Lower lobe of right lung (tissue), 2 donors: ENCODE results near the gene ASL. TPM values are rescaled to one million over a fixed set of nuclear protein-coding genes. Genes with fewer than 3 reads are reported as not detected.

ENCODE experiments used
- ATAC-seq, 2 donors: fragments of 200-7000 bp; cut with Tn5 transposase; one replicate each; pipeline ENCODE4 v1.9.1; 2020 to 2022; ENCODE audit warnings: mild to moderate bottlenecking in 2 of 2, moderate library complexity in 2 of 2
- DNase-seq: peaks from one replicate; pipeline ENCODE4 v3.0.0-alpha.2; 2020
- H3K27ac ChIP-seq: fragments of 200-600 bp; one replicate; pipeline ENCODE4 v1.8.0; 2022
- H3K27me3 ChIP-seq: fragments of 200-600 bp; one replicate; pipeline ENCODE4 v1.8.0; 2022; ENCODE audit warnings: low read depth
- H3K36me3 ChIP-seq: fragments of 200-600 bp; one replicate; pipeline ENCODE4 v1.8.0; 2022; ENCODE audit warnings: mild to moderate bottlenecking
- H3K4me1 ChIP-seq: fragments of 200-600 bp; one replicate; pipeline ENCODE4 v1.8.0; 2022
- H3K4me3 ChIP-seq: fragments of 200-600 bp; one replicate; pipeline ENCODE4 v1.8.0; 2022; ENCODE audit warnings: mild to moderate bottlenecking
- H3K9me3 ChIP-seq: fragments of 200-600 bp; one replicate; pipeline ENCODE4 v1.8.0; 2022
- CTCF ChIP-seq: fragments of 200-600 bp; IDR thresholded peaks from one replicate; pipeline ENCODE4 v1.8.0; 2022; ENCODE audit warnings: antibody characterized with exemption, mild to moderate bottlenecking
- intact Hi-C: fragments of 100-400 bp; cut with DNase I; formaldehyde crosslinking; loops from one replicate; pipeline ENCODE4 v1.11.0; 2022
- total RNA-seq: library from RNA; stranded (reverse); fragmentation: NEBNext Ultra II Directional; extraction: Animal tissue kit (Norgen Biotek cat#: 25700); gene quantifications from one replicate; pipeline ENCODE4 v1.2.1, GENCODE V29; 2021
- donor health status: DM: no; HTN: yes; CAD: no; lungs with severe emphysema.

The ASL gene
- total RNA-seq, 1 donor from 2014 or later: 48.7 TPM

- Histone ChIP-seq H3K4me3 (no peak overlapping the region), H3K9me3 (no peaks in the 10 kb centered on the region), H3K36me3 (peaks cover 89% of the 10 kb centered on the region), H3K4me1 (peaks cover 41% of the 10 kb centered on the region), H3K27me3 (no peaks in the 10 kb centered on the region), H3K27ac (peak overlapping the region; percentile 2)
- DNase-seq: no peak
- no peak for TF ChIP-seq CTCF
- peak in 1 of 2 donors; percentile 28 for ATAC-seq
- intact Hi-C loops: no loop called here
Observed at GRCh38 chr7:66142334-66142733, 66.7 kb downstream of the ASL start.

GRCh38 chr7:66142996-66143395, 67.4 kb downstream of the ASL start:
- ATAC-seq (peak; percentile 14 to 74), DNase-seq (no peak)
- H3K9me3 ChIP-seq: no peaks in the 10 kb centered on the region
- intact Hi-C loops: no loop called here
- H3K4me1 ChIP-seq: peaks cover 41% of the 10 kb centered on the region
- H3K27me3 ChIP-seq: no peaks in the 10 kb centered on the region
- H3K27ac ChIP-seq: peak overlapping the region; percentile 2
- peaks cover 91% of the 10 kb centered on the region for H3K36me3 ChIP-seq
- H3K4me3 ChIP-seq: no peak overlapping the region
- no peak for TF ChIP-seq CTCF

Other genes starting within 250 kb of the ASL start
- gene VKORC1L1, start 202.7 kb upstream of the ASL start, total RNA-seq: 35.2 TPM
- 88.6 TPM for gene GUSB, start 93.6 kb upstream of the ASL start, total RNA-seq
- gene CRCP, start 39.0 kb downstream of the ASL start, total RNA-seq: 35.5 TPM
- 16.7 TPM for gene TPST1, start 129.5 kb downstream of the ASL start, total RNA-seq